NCI-H187 (cell line): Measurements from ENCODE around the gene CEP104.

Source experiments
- DNase-seq, 2 experiments: peaks; one replicate each; lab custom pipeline; 2025; lab: John Stamatoyannopoulos, UW

CEP104 gene

GRCh38 chr1:3856923-3857790 lies at the start of gene CEP104, which contains the start of gene DFFB:
Gene CEP104 (minus strand): TSS chr1:3857211. CDS start chr1:3852407, 4,804 bp downstream.
Gene DFFB (plus strand): TSS chr1:3857476. CDS start chr1:3857604, 128 bp downstream.
- DNase-seq: peak; percentile 93 to 97

DNA sequence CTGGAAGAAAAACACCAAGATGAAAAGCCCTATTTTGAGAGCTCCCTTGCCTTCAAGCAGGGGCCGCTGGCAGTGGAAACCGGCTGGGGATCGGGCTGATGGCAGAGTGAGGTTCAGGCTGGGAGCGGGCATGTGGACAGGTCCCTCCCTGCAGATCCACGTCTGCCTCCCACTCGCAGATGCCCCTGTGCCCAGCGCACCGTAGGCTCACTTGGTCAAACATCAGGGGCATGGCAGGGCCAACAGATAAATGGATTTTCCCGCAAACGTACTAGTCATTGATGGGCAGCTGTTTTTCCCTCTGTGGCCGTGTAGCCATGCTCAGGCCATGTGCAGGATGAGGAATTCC lies 49.6 kb upstream of the CEP104 start:
- no peak for DNase-seq

DNA sequence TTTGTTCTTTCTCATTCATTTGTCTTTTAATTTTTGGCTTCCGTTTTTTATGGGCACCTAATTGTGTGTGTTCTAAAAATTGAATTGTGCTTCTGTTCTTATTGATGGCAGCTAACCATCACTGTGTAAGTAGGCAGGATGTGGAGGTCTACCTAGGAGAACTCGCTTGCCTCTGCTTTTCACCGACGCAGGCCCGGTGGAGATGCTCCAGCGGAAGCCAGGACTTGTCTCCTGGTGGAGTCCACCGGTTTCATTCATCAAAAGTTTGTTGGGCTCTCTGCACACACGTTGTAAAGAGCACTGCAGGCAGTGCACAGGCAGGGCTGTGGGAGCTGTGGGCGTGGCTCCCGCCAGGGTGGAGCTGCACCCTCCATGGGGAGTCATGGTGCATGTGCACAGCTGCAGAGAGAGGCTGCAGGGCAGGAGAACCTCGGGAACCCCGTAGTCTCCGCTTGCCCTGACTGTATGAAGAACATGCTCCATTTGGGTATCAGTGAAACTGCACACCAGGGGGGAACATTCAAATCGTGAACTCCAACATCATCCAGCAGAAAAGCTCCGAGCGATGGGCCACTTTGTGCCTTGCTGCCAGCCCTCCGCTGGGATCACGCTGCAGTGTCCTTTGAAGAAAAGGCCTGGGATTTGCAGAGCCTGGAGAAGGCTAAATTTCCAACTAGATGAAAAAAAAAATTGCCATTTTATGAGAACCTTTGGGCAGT lies 49.1 kb upstream of the CEP104 start:
- no peak for DNase-seq

GRCh38 chr1:3905266-3905952 lies 48.4 kb upstream of the CEP104 start:
- DNase-seq: no peak

GRCh38 chr1:3904843-3905185 lies 47.8 kb upstream of the CEP104 start:
- no peak for DNase-seq

DNA sequence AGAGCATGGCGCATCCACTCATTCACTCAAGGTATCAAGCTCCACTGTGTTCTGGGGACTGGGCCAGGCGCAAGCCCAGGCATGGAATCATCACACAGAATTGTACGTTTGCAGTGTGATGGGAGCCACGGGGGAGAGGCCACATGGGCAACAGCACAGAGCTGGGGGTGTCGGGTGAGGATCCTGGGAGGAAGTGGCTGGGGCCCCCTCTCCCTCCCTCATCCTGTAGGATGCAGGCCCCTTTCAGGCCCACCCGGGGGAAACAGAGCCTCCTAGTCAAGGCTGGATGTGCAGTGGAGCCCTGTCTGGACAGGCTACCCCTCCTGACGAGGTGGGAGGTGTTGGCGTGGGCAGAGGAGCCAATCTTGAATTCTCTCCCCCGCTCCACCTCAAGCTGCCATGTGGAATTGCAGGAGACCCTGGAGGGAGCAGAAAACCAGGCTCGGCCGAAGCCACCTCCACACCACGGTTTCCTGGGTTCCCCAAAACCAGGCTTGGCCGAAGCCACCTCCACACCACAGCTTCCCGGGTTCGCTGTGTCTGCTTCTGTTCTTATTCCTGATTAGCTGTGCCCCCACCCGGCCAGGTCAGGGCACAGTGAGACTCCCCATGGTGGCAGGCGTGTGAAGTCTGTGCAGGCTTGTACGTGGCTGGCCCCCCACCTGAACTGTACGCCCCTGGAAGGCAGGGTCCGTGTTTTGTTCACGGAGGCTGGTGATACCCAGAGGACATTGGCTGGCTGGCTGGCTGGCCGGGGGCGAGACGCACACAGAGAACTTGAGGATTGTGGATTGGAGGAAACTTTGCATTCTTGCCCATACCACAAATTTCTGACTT lies 47.2 kb upstream of the CEP104 start:
- DNase-seq: no peak

DNA sequence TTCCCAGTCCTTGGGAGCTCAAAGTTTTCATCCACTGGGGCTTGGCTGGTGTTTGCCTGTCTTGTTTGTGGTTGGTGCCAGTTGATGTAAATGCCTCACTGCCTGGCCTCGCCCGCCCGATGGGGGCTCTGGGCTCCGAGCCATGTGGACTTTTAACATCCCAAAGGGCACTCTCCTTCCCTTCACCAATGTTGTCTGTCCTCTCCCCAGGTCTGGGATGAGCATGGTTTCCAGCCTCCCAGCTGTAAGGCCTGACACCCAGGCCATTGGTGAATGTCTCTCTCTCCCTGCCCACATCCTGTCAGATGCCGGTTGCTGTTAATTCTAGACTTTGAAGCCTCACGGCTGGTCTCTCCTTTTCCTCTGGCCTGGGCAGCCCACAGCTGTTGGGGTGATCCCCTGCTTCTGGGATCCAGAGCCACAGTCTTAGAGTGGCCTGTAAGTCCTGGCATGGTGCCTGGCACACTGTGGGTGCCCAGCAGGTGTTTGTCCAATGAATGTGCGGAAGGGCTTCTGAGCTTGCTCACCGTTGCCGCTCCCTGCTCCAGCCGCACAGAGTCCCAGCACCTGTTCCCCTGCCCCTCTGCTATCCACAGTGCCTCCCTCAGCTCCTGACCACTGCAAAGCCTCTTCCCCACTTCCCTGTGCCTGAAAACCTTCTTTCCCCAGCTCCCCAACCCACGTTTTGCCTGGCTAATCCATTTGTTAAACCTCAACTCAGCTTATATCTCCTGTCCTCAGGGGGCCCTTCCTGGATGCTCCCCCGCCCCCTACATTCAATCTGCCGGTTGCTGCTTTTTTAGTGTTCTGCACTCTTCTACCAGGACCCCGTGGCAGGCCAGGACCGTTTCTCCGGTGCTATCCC lies 46.4 kb upstream of the CEP104 start:
- DNase-seq: no peak

- DNase-seq: no peak
These were observed 45.6 kb upstream of the CEP104 start for GRCh38 chr1:3902571-3903091.

- DNase-seq: no peak
These were observed 45.1 kb upstream of the CEP104 start for GRCh38 chr1:3902111-3902511.

DNA sequence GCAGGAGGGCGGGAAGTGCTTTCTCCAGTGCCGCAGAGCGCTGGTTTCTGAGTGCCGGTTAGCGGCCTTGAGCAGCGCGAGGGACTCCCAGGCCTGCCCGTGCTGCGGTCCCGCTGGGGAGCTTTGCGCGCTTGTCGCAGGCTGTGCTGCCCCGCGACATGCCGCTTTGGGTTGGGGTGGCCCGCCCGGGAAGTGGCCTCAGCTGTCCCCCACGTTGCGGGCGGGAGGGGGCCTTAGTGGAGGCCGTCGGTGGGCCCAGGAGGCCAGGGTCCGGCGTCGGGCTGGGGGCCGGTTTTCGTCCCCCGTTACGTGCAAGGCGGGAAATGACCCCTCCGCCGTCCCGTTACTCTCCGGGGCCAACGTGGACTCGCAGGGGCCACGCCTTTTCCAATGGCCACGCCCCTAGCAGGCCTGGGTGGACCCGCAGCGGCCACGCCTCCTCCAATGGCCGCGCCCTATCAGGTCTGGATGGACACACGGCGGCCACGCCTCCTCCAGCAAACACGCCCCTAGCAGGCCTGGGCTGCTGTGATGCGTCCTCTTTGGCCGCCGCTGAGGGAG lies 44.0 kb upstream of the CEP104 start:
- DNase-seq: peak; percentile 83 to 86

- peak; percentile 96 for DNase-seq
These were observed 43.3 kb upstream of the CEP104 start, which contains the start of gene C1orf174 for GRCh38 chr1:3900150-3900968. Gene C1orf174 (minus strand): TSS chr1:3900272. CDS start chr1:3900186, 86 bp downstream.

- DNase-seq: no peak
These were observed 42.7 kb upstream of the CEP104 start for GRCh38 chr1:3899754-3900149.

GRCh38 chr1:3898994-3899753 lies 42.2 kb upstream of the CEP104 start:
- no peak for DNase-seq

- DNase-seq: no peak
These were observed 41.4 kb upstream of the CEP104 start for GRCh38 chr1:3898475-3898735.

DNA sequence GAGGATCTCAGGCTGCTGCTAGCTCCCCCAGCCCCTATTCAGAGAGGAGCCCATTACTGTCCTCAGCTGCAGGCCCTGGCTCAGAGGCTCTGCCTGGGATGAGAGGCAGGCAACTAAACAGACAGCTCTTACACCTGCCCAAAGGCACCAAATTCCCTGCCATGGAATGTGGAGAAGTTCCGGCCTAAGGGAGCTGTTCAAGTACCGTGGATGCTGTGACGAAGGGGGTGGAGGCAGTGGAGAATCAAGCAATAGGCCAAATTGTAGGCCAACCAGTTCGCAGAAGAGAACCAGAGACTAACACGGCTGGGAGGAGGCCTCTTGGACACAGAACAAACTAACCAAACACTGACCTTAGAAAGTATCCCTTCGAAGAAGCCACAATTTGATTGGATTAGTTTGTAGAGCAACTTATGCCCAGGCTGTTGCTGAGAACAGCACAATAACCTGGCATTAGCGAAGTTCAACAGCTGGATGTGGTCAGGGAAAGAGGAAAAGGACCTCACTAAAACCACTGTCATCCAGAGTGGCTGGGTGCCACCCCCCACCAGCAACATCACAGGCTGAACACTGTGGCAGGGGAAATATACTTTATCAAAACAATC lies 39.5 kb upstream of the CEP104 start:
- no peak for DNase-seq

- DNase-seq: no peak
These were observed 38.9 kb upstream of the CEP104 start for GRCh38 chr1:3895951-3896325.

GRCh38 chr1:3895279-3895950 lies 38.4 kb upstream of the CEP104 start:
- no peak for DNase-seq
